ENCODE results near the gene SULF2. TPM values are rescaled to one million over a fixed set of nuclear protein-coding genes. Genes with fewer than 3 reads are reported as not detected.

Gene SULF2
- total RNA-seq, 2 donors from 2014 or later, result 75.7 to 146 TPM

DNA sequence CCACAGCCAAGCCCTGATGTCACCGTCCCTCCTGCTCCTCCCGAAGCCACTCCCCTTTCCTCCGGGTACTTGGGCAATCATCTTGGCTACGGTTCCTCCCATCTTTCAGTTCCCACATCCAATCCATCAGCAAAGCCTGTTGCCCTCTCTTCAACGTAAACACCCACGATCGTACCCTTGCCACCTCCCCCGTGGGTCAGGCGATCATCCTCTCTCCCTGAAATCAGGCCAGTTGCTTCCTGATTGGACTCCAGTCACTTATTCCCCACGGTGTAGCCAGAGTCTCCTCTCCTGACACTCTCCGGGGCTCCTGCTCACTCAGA, 44.5 kb downstream of the SULF2 start:
- Mint-ChIP-seq H3K9me3 (no peaks in the 10 kb centered on the region), H3K4me1 (no peaks in the 10 kb centered on the region), H3K27ac (no peak overlapping the region), H3K27me3 (ENCODE audit: insufficient read depth) (no peaks in the 10 kb centered on the region), H3K36me3 (ENCODE audit: low read depth) (peaks cover 30% of the 10 kb centered on the region), H3K4me3 (no peak overlapping the region)
- Histone ChIP-seq H3K9me3 (ENCODE audit: control insufficient read depth, low read length) (no peaks in the 10 kb centered on the region), H3K9ac (ENCODE audit: extremely low read depth, low read length, poor library complexity, severe bottlenecking) (no peak overlapping the region), H3K27me3 (ENCODE audit: control insufficient read depth, insufficient read depth, low read length, poor library complexity, severe bottlenecking) (no peaks in the 10 kb centered on the region), H3K27ac (ENCODE audit: low read depth, low read length) (no peak overlapping the region), H3K36me3 (ENCODE audit: control insufficient read depth, insufficient read depth, low read length) (peaks cover 53% of the 10 kb centered on the region), H3K4me3 (ENCODE audit: low read length) (no peak overlapping the region), H3K4me1 (ENCODE audit: control insufficient read depth, insufficient read depth, low read length) (no peaks in the 10 kb centered on the region)
- 86 to 87% methylated on average over 11 of the region's 11 CpGs for WGBS, 2 experiments (ENCODE audit: insufficient coverage in 1 of 2, insufficient read length in 1 of 2)
- TF ChIP-seq, protein P1, sequence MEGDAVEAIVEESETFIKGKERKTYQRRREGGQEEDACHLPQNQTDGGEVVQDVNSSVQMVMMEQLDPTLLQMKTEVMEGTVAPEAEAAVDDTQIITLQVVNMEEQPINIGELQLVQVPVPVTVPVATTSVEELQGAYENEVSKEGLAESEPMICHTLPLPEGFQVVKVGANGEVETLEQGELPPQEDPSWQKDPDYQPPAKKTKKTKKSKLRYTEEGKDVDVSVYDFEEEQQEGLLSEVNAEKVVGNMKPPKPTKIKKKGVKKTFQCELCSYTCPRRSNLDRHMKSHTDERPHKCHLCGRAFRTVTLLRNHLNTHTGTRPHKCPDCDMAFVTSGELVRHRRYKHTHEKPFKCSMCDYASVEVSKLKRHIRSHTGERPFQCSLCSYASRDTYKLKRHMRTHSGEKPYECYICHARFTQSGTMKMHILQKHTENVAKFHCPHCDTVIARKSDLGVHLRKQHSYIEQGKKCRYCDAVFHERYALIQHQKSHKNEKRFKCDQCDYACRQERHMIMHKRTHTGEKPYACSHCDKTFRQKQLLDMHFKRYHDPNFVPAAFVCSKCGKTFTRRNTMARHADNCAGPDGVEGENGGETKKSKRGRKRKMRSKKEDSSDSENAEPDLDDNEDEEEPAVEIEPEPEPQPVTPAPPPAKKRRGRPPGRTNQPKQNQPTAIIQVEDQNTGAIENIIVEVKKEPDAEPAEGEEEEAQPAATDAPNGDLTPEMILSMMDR (conservative IDR thresholded peaks at IDR 0.05), result no peak
- no peak for DNase-seq

GRCh38 chr20:47740121-47740861, 45.0 kb downstream of the SULF2 start:
- Histone ChIP-seq H3K4me3 (ENCODE audit: low read length) (no peak overlapping the region), H3K9ac (ENCODE audit: extremely low read depth, low read length, poor library complexity, severe bottlenecking) (no peak overlapping the region), H3K9me3 (ENCODE audit: control insufficient read depth, low read length) (no peaks in the 10 kb centered on the region), H3K27me3 (ENCODE audit: control insufficient read depth, insufficient read depth, low read length, poor library complexity, severe bottlenecking) (no peaks in the 10 kb centered on the region), H3K27ac (ENCODE audit: low read depth, low read length) (no peak overlapping the region), H3K36me3 (ENCODE audit: control insufficient read depth, insufficient read depth, low read length) (peaks cover 57% of the 10 kb centered on the region), H3K4me1 (ENCODE audit: control insufficient read depth, insufficient read depth, low read length) (no peaks in the 10 kb centered on the region)
- H3K4me3 Mint-ChIP-seq, result no peak overlapping the region
- H3K9me3 Mint-ChIP-seq, result no peaks in the 10 kb centered on the region
- TF ChIP-seq, protein P1 (conservative IDR thresholded peaks at IDR 0.05), result peak; percentile 17
- DNase-seq, result no peak
- H3K27ac Mint-ChIP-seq, result no peak overlapping the region
- no peaks in the 10 kb centered on the region for H3K27me3 Mint-ChIP-seq (ENCODE audit: insufficient read depth)
- 90 to 100% methylated on average over 1 to 10 of the region's 10 CpGs for whole genome bisulfite sequencing, 2 experiments (ENCODE audit: insufficient coverage in 1 of 2, insufficient read length in 1 of 2)
- peaks cover 35% of the 10 kb centered on the region for H3K36me3 Mint-ChIP-seq (ENCODE audit: low read depth)
- no peaks in the 10 kb centered on the region for H3K4me1 Mint-ChIP-seq

DNA sequence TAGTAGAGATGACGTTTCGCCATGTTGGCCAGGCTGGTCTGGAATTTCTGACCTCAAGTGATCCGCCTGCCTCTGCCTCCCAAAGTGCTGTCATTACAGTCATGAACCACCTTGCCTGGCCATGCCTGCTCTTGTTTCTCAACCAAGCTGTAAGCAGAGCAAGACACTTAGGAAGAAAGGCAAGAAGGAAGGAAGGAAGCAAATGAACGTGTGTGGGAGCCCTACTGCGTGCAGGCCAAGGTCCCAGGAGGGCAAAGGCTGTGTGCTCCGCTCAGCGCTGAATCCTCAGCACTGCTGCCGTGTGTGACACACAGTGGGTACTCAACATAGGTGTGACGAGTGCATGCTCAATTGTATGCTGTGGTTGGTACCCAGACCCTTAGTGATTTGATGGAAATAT, 47.4 kb downstream of the SULF2 start:
- 90 to 92% methylated on average over 8 to 9 of the region's 9 CpGs for WGBS, 2 experiments (ENCODE audit: insufficient coverage in 1 of 2, insufficient read length in 1 of 2)
- Mint-ChIP-seq H3K27ac (no peak overlapping the region), H3K27me3 (ENCODE audit: insufficient read depth) (no peaks in the 10 kb centered on the region), H3K4me3 (no peak overlapping the region), H3K4me1 (no peaks in the 10 kb centered on the region), H3K36me3 (ENCODE audit: low read depth) (peaks cover 49% of the 10 kb centered on the region), H3K9me3 (no peaks in the 10 kb centered on the region)
- no peak for DNase-seq
- TF ChIP-seq, protein P1 (conservative IDR thresholded peaks at IDR 0.05), result no peak
- Histone ChIP-seq H3K9me3 (ENCODE audit: control insufficient read depth, low read length) (no peaks in the 10 kb centered on the region), H3K4me3 (ENCODE audit: low read length) (no peak overlapping the region), H3K36me3 (ENCODE audit: control insufficient read depth, insufficient read depth, low read length) (peaks cover 68% of the 10 kb centered on the region), H3K27me3 (ENCODE audit: control insufficient read depth, insufficient read depth, low read length, poor library complexity, severe bottlenecking) (no peaks in the 10 kb centered on the region), H3K27ac (ENCODE audit: low read depth, low read length) (no peak overlapping the region), H3K4me1 (ENCODE audit: control insufficient read depth, insufficient read depth, low read length) (no peaks in the 10 kb centered on the region), H3K9ac (ENCODE audit: extremely low read depth, low read length, poor library complexity, severe bottlenecking) (no peak overlapping the region)

All from endodermal cell (in vitro differentiated cells).